NCI-H69 (cell line): ENCODE data around the gene GRIK1.

Experiments
- DNase-seq: peaks from one replicate; lab custom pipeline; 2025; lab: John Stamatoyannopoulos, UW

GRIK1 gene

GRCh38 chr21:29534448-29534847 is 405.3 kb downstream of the GRIK1 start:
- DNase-seq: no peak

GRCh38 chr21:29529139-29529538 is 410.7 kb downstream of the GRIK1 start:
- no peak for DNase-seq

- no peak for DNase-seq
Observed at GRCh38 chr21:29526545-29526944, 413.3 kb downstream of the GRIK1 start.

GRCh38 chr21:29524055-29524454 is 415.7 kb downstream of the GRIK1 start:
- DNase-seq: no peak

- no peak for DNase-seq
Observed at GRCh38 chr21:29523646-29524045, 416.1 kb downstream of the GRIK1 start.

- DNase-seq: no peak
Observed at GRCh38 chr21:29521872-29522271, 417.9 kb downstream of the GRIK1 start.

GRCh38 chr21:29520171-29520570 is 419.6 kb downstream of the GRIK1 start:
- no peak for DNase-seq

- DNase-seq: no peak
Observed at GRCh38 chr21:29514652-29515247, 425.0 kb downstream of the GRIK1 start.

GRCh38 chr21:29513535-29513934 is 426.3 kb downstream of the GRIK1 start:
- no peak for DNase-seq

GRCh38 chr21:29511096-29511495 is 428.7 kb downstream of the GRIK1 start:
- DNase-seq: no peak

- no peak for DNase-seq
Observed at GRCh38 chr21:29509121-29509520, 430.7 kb downstream of the GRIK1 start.

- no peak for DNase-seq
Observed at GRCh38 chr21:29508301-29508700, 431.5 kb downstream of the GRIK1 start.

GRCh38 chr21:29506947-29507346 is 432.8 kb downstream of the GRIK1 start:
- DNase-seq: no peak

GRCh38 chr21:29506214-29506613 is 433.6 kb downstream of the GRIK1 start:
- no peak for DNase-seq

GRCh38 chr21:29504751-29505321 is 435.0 kb downstream of the GRIK1 start:
- DNase-seq: no peak

- no peak for DNase-seq
Observed at GRCh38 chr21:29501451-29501850, 438.3 kb downstream of the GRIK1 start.

- peak; percentile 75 for DNase-seq
Observed at GRCh38 chr21:29499734-29500343, 440.0 kb downstream of the GRIK1 start.

GRCh38 chr21:29499229-29499628 is 440.6 kb downstream of the GRIK1 start:
- DNase-seq: no peak

GRCh38 chr21:29496337-29496736 is 443.5 kb downstream of the GRIK1 start:
- no peak for DNase-seq

GRCh38 chr21:29490016-29490415 is 449.8 kb downstream of the GRIK1 start:
- DNase-seq: no peak

- no peak for DNase-seq
Observed at GRCh38 chr21:29487154-29487553, 452.6 kb downstream of the GRIK1 start.
